Liver (tissue), 9 donors: ENCODE results near the gene EOLA1. TPM values are rescaled to one million over a fixed set of nuclear protein-coding genes. Genes with fewer than 3 reads are reported as not detected.
"Not testable (repeated sequence)": the region's sequence is repeated elsewhere in the genome, so short reads cannot be mapped to it uniquely, and the experiment has no call there.

Experiments
- DNase-seq: peaks from one replicate; pipeline ENCODE4 v3.0.0-alpha.2; 2017; ENCODE audit warnings: low spot score
- H3K27ac ChIP-seq, 2 donors: one replicate each; pipeline ENCODE4 v1.7.0; 2013; ENCODE audit warnings: inconsistent platforms in 2 of 2, low read length in 2 of 2, control low read depth in 1 of 2, low read depth in 1 of 2, mild to moderate bottlenecking in 1 of 2
- H3K27me3 ChIP-seq, 4 donors: one replicate each; pipeline versions ENCODE4 v1.6.1 to v1.7.0; 2013; ENCODE audit warnings: low read length in 3 of 4, inconsistent platforms in 1 of 4, mild to moderate bottlenecking in 1 of 4, moderate library complexity in 1 of 4; ENCODE audit not compliant: control insufficient read depth in 4 of 4, insufficient read depth in 4 of 4
- H3K36me3 ChIP-seq, 4 donors: one replicate each; pipeline versions ENCODE4 v1.6.1 to v1.7.0; 2013; ENCODE audit warnings: low read length in 3 of 4, mild to moderate bottlenecking in 3 of 4, low read depth in 1 of 4, moderate library complexity in 1 of 4; ENCODE audit not compliant: control insufficient read depth in 4 of 4, insufficient read depth in 3 of 4
- H3K4me1 ChIP-seq, 4 donors: one replicate each; pipeline versions ENCODE4 v1.6.1 to v1.7.0; 2013; ENCODE audit warnings: low read length in 3 of 4, mild to moderate bottlenecking in 3 of 4, moderate library complexity in 1 of 4; ENCODE audit not compliant: control insufficient read depth in 4 of 4, insufficient read depth in 4 of 4
- H3K4me3 ChIP-seq, 3 donors: one replicate each; pipeline versions ENCODE4 v1.6.1 to v1.7.0; 2013; ENCODE audit warnings: low read length in 3 of 3, control low read depth in 1 of 3, low read depth in 1 of 3, mild to moderate bottlenecking in 1 of 3
- H3K9ac ChIP-seq, 2 donors: one replicate each; pipeline ENCODE4 v1.7.0; 2013; ENCODE audit warnings: low read length in 2 of 2, mild to moderate bottlenecking in 2 of 2, moderate library complexity in 2 of 2, control low read depth in 1 of 2, low read depth in 1 of 2
- H3K9me3 ChIP-seq, 4 donors: one replicate each; pipeline versions ENCODE4 v1.6.1 to v1.7.0; 2013; ENCODE audit warnings: low read length in 3 of 4; ENCODE audit not compliant: control insufficient read depth in 4 of 4
- EGR1 ChIP-seq, 2 donors: IDR thresholded peaks; 2 replicates each; pipeline ENCODE4 v1.6.1; 2016 to 2018; ENCODE audit warnings: antibody characterized with exemption in 2 of 2, low read depth in 2 of 2
- HNF4A ChIP-seq, 2 donors: conservative IDR thresholded peaks; 2 replicates each; pipeline ENCODE4 v1.6.1; 2016; ENCODE audit warnings: antibody characterized with exemption in 2 of 2, mild to moderate bottlenecking in 2 of 2
- JUND ChIP-seq, 2 donors: IDR thresholded peaks; 2 replicates each; pipeline ENCODE4 v1.6.1; 2016; ENCODE audit warnings: antibody characterized with exemption in 2 of 2
- NR2F2 ChIP-seq: IDR thresholded peaks from 2 replicates; pipeline ENCODE4 v1.6.1; 2016; ENCODE audit warnings: antibody characterized with exemption
- RAD21 ChIP-seq, 2 donors: IDR thresholded peaks; 2 replicates each; pipeline ENCODE4 v1.6.1; 2016; ENCODE audit warnings: antibody characterized with exemption in 2 of 2, mild to moderate bottlenecking in 2 of 2
- SP1 ChIP-seq: IDR thresholded peaks from 2 replicates; pipeline ENCODE4 v1.6.1; 2018; ENCODE audit warnings: antibody characterized with exemption, mild to moderate bottlenecking
- TAF1 ChIP-seq: conservative IDR thresholded peaks from 2 replicates; pipeline ENCODE4 v1.6.1; 2016; ENCODE audit warnings: antibody characterized with exemption, mild to moderate bottlenecking
- YY1 ChIP-seq: IDR thresholded peaks from 2 replicates; pipeline ENCODE4 v1.6.1; 2016; ENCODE audit warnings: antibody characterized with exemption, mild to moderate bottlenecking
- WGBS: extraction: QIAGEN DNeasy Blood & Tissue Kit; methylation state at CpG from one replicate; pipeline ENCODE4 v1.1.7; 2013; 5-methylcytosine and 5-hydroxymethylcytosine counted together
- polyA plus RNA-seq, 2 donors: library from polyadenylated mRNA; stranded (reverse) in 1 of 2; unstranded in 1 of 2; fragments of 200-250 nt in 1 of 2; fragments of >200 nt in 1 of 2; fragmentation: Nextera tagmentation in 1 of 2; extraction: Ambion mirVana in 1 of 2; gene quantifications; one replicate each; pipeline versions ENCODE4 v1.2.1 to v1.2.3, GENCODE V29; 2013 to 2015
- total RNA-seq, 2 donors: library from RNA; depleted of rRNA; stranded (reverse); fragments of >200 nt; gene quantifications; one replicate each; pipeline ENCODE4 v1.2.3, GENCODE V29; 2014
- TF ChIP-seq, protein P1 (sequence below): fragments of 150-350 bp; IDR thresholded peaks from 2 replicates; pipeline ENCODE4 v1.5.1; 2017; ENCODE audit warnings: improper control_type of control experiment, low read depth, low read length; ENCODE audit not compliant: missing input control
- TF ChIP-seq, protein P2 (sequence below): IDR thresholded peaks from 2 replicates; pipeline ENCODE4 v1.6.1; 2016; ENCODE audit warnings: antibody characterized with exemption, mild to moderate bottlenecking
- TF ChIP-seq, protein P3 (sequence below): IDR thresholded peaks from 2 replicates; pipeline ENCODE4 v1.6.1; 2016; ENCODE audit warnings: antibody characterized with exemption
- TF ChIP-seq, protein P4 (sequence below): IDR thresholded peaks from 2 replicates; pipeline ENCODE4 v1.6.1; 2016; ENCODE audit warnings: antibody characterized with exemption
- donor health status: healthy.
- donor health status: healthy.
- donor health status: healthy.
- donor health status: healthy.
- donor health status: healthy.

The EOLA1 gene
- total and polyA plus RNA-seq, 4 donors = 7.5 to 17.2 (median 11.2) TPM

DNA sequence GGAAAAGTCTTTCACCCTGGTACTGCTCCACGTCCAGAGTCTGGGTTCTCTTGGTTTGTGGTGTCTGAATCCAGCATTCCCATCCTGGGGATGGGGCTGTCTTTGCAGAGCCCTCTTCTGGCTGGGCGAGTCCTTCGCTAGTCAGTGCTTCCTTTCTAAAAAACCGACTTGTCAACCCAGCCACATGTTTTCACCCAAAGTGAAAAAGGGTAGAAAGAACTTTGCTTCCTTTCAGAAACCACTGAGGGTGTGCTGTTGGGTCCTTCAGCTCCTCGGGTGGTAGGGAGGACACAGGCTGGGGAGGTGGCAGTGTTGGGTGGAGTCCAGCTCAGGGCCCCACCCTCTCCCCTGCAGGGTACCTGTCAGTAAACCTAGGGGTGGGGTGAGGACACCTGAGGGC, 14.9 kb upstream of the EOLA1 start:
- H3K9me3 ChIP-seq = not testable (repeated sequence)

DNA sequence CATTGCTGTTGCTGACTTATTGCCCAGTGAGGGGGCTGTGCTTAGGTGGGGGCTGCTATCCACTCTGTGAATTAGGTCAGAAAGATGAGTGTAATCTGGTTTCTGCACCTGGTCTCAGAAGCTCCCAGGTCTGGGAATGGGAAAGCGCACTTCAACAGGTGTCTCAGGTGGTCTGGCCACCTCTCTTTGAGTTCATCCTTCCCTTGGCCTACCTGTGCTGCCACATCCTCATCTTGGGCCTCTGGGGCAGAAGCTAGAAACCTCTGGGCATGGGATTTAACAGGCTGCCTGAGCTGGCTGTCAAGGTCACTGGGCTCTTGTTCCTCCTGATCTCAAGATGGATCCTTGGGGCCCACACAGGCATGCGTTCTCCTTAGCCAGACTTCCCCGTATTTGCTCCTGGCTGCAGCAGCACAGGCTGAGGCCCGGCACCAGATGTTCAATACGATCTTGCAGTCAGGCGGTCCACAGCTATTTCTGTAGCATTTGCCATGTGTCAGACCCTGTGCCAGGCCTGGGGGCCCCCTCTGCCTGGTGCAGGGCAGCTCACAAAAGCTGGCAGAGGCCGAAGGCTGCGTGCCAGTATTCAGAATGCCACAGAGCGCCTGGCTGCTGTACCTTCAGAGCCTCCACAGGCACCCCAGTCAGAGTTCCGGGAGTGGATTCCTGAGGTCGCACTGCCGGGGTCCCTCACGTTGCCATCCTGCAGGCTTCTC, 14.3 kb upstream of the EOLA1 start:
- not testable (repeated sequence) for H3K4me1 ChIP-seq, DNase-seq, H3K27ac ChIP-seq, H3K36me3 ChIP-seq, H3K9me3 ChIP-seq, H3K27me3 ChIP-seq, H3K4me3 ChIP-seq, H3K9ac ChIP-seq
- 86% methylated on average over 7 of the region's 13 CpGs for WGBS

More for the DNA sequence above, 14.9 kb upstream of the EOLA1 start:
- not testable (repeated sequence) for H3K27me3 ChIP-seq, H3K36me3 ChIP-seq, H3K9ac ChIP-seq, DNase-seq, H3K4me1 ChIP-seq, H3K4me3 ChIP-seq, H3K27ac ChIP-seq
- 53% methylated on average over 5 of the region's 5 CpGs for WGBS

DNA sequence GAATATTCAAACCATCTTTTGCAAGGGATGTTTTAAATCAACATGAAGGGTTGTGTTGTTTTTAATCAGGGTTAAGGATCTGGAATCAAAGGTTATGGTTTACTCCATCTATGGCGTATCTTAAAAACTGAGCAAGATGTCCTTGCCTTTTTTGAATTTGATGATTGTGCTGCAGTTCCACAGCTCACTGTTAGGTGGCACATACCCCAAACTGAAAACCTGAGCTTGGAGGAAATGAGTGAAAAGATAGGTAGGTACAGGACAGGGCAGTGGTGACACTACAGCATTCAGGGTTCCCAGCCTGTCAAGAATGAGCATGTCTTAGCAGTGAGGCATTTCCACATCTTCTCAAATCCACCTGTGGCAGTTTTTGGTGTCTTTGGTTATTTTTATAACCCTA, 13.1 kb upstream of the EOLA1 start:
- Histone ChIP-seq H3K36me3 (peaks cover 0 to 2% (median 0%) of the 10 kb centered on the region in 4 donors), H3K9ac (no peak overlapping the region), H3K9me3 (no peaks in the 10 kb centered on the region), H3K27me3 (no peaks in the 10 kb centered on the region), H3K27ac (no peak overlapping the region), H3K4me3 (no peak overlapping the region), H3K4me1 (peaks cover 0 to under 1% (median 0%) of the 10 kb centered on the region in 4 donors)
- 59% methylated on average over 1 of the region's 1 CpG for WGBS
- no peak for DNase-seq
- TF ChIP-seq RAD21 (IDR thresholded peaks at IDR 0.05) = peak; percentile 60 to 72
- TF ChIP-seq TAF1 = no peak
- TF ChIP-seq, protein P1, sequence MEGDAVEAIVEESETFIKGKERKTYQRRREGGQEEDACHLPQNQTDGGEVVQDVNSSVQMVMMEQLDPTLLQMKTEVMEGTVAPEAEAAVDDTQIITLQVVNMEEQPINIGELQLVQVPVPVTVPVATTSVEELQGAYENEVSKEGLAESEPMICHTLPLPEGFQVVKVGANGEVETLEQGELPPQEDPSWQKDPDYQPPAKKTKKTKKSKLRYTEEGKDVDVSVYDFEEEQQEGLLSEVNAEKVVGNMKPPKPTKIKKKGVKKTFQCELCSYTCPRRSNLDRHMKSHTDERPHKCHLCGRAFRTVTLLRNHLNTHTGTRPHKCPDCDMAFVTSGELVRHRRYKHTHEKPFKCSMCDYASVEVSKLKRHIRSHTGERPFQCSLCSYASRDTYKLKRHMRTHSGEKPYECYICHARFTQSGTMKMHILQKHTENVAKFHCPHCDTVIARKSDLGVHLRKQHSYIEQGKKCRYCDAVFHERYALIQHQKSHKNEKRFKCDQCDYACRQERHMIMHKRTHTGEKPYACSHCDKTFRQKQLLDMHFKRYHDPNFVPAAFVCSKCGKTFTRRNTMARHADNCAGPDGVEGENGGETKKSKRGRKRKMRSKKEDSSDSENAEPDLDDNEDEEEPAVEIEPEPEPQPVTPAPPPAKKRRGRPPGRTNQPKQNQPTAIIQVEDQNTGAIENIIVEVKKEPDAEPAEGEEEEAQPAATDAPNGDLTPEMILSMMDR = peak; percentile 46
- no peak for TF ChIP-seq NR2F2

DNA sequence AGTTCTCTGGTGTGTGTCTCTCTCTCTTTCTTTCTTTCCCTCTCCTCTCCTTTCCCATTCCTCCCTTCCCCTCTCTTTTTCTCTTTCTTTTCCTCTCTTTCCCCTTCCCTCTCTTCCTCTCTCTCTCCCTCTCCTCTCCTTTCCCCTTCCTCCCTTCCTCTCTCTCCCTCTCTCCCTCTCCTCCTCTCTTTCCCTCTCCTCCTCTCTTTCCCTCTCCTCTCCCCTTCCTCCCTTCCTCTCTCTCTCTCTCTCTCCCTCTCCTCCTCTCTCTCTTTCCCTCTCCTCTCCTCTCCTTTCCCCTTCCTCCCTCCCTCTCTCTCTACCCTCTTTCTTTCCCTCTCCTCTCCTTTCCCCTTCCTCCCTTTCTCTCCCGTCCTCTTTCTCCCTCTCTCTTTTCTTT, 12.4 kb upstream of the EOLA1 start:
- Histone ChIP-seq H3K27me3 (no peaks in the 10 kb centered on the region), H3K9ac (no peak overlapping the region), H3K9me3 (no peaks in the 10 kb centered on the region), H3K4me3 (no peak overlapping the region), H3K27ac (no peak overlapping the region), H3K36me3 (peaks cover 0 to 2% (median 0%) of the 10 kb centered on the region in 4 donors), H3K4me1 (no peaks in the 10 kb centered on the region)
- WGBS = 90% methylated on average over 1 of the region's 1 CpG
- DNase-seq = no peak
- TF ChIP-seq, protein P2, sequence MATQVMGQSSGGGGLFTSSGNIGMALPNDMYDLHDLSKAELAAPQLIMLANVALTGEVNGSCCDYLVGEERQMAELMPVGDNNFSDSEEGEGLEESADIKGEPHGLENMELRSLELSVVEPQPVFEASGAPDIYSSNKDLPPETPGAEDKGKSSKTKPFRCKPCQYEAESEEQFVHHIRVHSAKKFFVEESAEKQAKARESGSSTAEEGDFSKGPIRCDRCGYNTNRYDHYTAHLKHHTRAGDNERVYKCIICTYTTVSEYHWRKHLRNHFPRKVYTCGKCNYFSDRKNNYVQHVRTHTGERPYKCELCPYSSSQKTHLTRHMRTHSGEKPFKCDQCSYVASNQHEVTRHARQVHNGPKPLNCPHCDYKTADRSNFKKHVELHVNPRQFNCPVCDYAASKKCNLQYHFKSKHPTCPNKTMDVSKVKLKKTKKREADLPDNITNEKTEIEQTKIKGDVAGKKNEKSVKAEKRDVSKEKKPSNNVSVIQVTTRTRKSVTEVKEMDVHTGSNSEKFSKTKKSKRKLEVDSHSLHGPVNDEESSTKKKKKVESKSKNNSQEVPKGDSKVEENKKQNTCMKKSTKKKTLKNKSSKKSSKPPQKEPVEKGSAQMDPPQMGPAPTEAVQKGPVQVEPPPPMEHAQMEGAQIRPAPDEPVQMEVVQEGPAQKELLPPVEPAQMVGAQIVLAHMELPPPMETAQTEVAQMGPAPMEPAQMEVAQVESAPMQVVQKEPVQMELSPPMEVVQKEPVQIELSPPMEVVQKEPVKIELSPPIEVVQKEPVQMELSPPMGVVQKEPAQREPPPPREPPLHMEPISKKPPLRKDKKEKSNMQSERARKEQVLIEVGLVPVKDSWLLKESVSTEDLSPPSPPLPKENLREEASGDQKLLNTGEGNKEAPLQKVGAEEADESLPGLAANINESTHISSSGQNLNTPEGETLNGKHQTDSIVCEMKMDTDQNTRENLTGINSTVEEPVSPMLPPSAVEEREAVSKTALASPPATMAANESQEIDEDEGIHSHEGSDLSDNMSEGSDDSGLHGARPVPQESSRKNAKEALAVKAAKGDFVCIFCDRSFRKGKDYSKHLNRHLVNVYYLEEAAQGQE = no peak
- no peak for TF ChIP-seq HNF4A (conservative IDR thresholded peaks at IDR 0.05)
- TF ChIP-seq, protein P1 = no peak
- no peak for TF ChIP-seq JUND (IDR thresholded peaks at IDR 0.05)
- TF ChIP-seq SP1 = no peak
- no peak for TF ChIP-seq RAD21 (IDR thresholded peaks at IDR 0.05)
- TF ChIP-seq NR2F2 = no peak
- no peak for TF ChIP-seq TAF1
- TF ChIP-seq, protein P3, sequence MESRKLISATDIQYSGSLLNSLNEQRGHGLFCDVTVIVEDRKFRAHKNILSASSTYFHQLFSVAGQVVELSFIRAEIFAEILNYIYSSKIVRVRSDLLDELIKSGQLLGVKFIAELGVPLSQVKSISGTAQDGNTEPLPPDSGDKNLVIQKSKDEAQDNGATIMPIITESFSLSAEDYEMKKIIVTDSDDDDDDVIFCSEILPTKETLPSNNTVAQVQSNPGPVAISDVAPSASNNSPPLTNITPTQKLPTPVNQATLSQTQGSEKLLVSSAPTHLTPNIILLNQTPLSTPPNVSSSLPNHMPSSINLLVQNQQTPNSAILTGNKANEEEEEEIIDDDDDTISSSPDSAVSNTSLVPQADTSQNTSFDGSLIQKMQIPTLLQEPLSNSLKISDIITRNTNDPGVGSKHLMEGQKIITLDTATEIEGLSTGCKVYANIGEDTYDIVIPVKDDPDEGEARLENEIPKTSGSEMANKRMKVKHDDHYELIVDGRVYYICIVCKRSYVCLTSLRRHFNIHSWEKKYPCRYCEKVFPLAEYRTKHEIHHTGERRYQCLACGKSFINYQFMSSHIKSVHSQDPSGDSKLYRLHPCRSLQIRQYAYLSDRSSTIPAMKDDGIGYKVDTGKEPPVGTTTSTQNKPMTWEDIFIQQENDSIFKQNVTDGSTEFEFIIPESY = no peak
- TF ChIP-seq, protein P4, sequence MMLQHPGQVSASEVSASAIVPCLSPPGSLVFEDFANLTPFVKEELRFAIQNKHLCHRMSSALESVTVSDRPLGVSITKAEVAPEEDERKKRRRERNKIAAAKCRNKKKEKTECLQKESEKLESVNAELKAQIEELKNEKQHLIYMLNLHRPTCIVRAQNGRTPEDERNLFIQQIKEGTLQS = no peak
- TF ChIP-seq EGR1 (IDR thresholded peaks at IDR 0.05; ENCODE audit: low read depth in 2 of 2) = no peak
- TF ChIP-seq YY1 = no peak
